ENCODE results near the gene MPPED2. TPM values are rescaled to one million over a fixed set of nuclear protein-coding genes. Genes with fewer than 3 reads are reported as not detected.

The MPPED2 gene
- total RNA-seq, 1 experiment from 2014 or later = 4.7 TPM

DNA sequence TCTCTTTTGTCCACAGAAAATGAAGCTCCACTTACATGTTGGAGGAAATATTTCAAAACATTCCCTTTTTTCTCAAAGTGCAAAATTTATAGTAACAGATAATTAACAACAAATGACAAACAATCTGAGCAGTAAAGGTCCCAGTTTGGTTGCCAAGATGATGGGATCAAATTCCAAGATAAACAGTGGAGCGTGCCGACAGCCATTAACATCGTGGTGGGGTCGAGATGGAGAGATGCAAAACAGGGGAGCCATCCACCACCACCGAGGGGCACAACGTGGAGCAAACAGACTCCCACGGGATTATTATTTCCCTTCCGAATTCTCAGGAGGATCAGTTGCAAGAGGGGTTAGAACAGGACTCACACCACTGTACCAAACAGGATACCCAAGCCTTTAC is 17.2 kb downstream of the MPPED2 start:
- Mint-ChIP-seq H3K4me3 (no peak overlapping the region), H3K9me3 (peaks cover 2% of the 10 kb centered on the region in 2 experiments; a peak in 3 of 5 replicates), H3K27me3 (ENCODE audit: low read depth) (peaks cover 2% of the 10 kb centered on the region; the same call in 1 of the 2 replicates), H3K36me3 (ENCODE audit: insufficient read depth in 1 of 3, low read depth in 3 of 3) (peaks cover 4% of the 10 kb centered on the region in 3 experiments; a peak in 4 of 7 replicates), H3K4me1 (peaks cover 43 to 46% of the 10 kb centered on the region in 2 experiments), H3K27ac (no peak overlapping the region)
- no peak overlapping the region for H3K18ac ChIP-seq (ENCODE audit: insufficient read length, low read depth, low read length)
- H3K79me1 ChIP-seq (ENCODE audit: insufficient read depth, low read depth, low read length, poor library complexity, severe bottlenecking) = no peaks in the 10 kb centered on the region
- no peak overlapping the region for H3K23ac ChIP-seq (ENCODE audit: insufficient read length, low read depth, low read length)
- no peak overlapping the region for H3K56ac ChIP-seq (ENCODE audit: insufficient read length, low read depth, low read length)
- H4K8ac ChIP-seq (replicated peaks; ENCODE audit: insufficient read length, low read depth, low read length) = no peak overlapping the region
- H2BK12ac ChIP-seq (ENCODE audit: insufficient read length, low read depth, low read length) = no peak overlapping the region
- no peak for DNase-seq
- no peak overlapping the region for H2BK15ac ChIP-seq (ENCODE audit: low read depth, low read length)
- no peak overlapping the region for H2AFZ ChIP-seq (ENCODE audit: low read length)
- no peaks in the 10 kb centered on the region for H3K9me3 ChIP-seq (ENCODE audit: control insufficient read depth, low read depth, low read length)
- TF ChIP-seq, protein P1, sequence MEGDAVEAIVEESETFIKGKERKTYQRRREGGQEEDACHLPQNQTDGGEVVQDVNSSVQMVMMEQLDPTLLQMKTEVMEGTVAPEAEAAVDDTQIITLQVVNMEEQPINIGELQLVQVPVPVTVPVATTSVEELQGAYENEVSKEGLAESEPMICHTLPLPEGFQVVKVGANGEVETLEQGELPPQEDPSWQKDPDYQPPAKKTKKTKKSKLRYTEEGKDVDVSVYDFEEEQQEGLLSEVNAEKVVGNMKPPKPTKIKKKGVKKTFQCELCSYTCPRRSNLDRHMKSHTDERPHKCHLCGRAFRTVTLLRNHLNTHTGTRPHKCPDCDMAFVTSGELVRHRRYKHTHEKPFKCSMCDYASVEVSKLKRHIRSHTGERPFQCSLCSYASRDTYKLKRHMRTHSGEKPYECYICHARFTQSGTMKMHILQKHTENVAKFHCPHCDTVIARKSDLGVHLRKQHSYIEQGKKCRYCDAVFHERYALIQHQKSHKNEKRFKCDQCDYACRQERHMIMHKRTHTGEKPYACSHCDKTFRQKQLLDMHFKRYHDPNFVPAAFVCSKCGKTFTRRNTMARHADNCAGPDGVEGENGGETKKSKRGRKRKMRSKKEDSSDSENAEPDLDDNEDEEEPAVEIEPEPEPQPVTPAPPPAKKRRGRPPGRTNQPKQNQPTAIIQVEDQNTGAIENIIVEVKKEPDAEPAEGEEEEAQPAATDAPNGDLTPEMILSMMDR (conservative IDR thresholded peaks at IDR 0.05) = no peak
- no peak overlapping the region for H3K4me2 ChIP-seq (ENCODE audit: insufficient read depth, insufficient read length, low read length)
- H3T11ph ChIP-seq (ENCODE audit: low read length) = no peak overlapping the region
- peaks cover 16% of the 10 kb centered on the region for H3K4me1 ChIP-seq (ENCODE audit: insufficient read depth, low read length)
- no peaks in the 10 kb centered on the region for H3K79me2 ChIP-seq (ENCODE audit: insufficient read depth, low read length)
- no peak overlapping the region for H2AK5ac ChIP-seq (ENCODE audit: insufficient read length, low read length)
- no peak overlapping the region for H3K14ac ChIP-seq (ENCODE audit: insufficient read depth, low read length)
- H3K9ac ChIP-seq (ENCODE audit: extremely low read depth, insufficient read length, low read length) = no peak overlapping the region
- no peak overlapping the region for H2BK5ac ChIP-seq (ENCODE audit: insufficient read length, low read length)
- no peak overlapping the region for H2BK20ac ChIP-seq (ENCODE audit: low read depth, low read length, poor library complexity, severe bottlenecking)
- no peak overlapping the region for H3K27ac ChIP-seq (ENCODE audit: insufficient read length, low read depth, low read length)
- H4K20me1 ChIP-seq (ENCODE audit: control insufficient read depth, insufficient read depth, insufficient read length) = no peaks in the 10 kb centered on the region
- no peak overlapping the region for H2BK120ac ChIP-seq (ENCODE audit: low read depth, low read length, poor library complexity, severe bottlenecking)
- H4K5ac ChIP-seq (ENCODE audit: insufficient read length, low read depth, low read length) = no peak overlapping the region
- H3K4ac ChIP-seq (ENCODE audit: low read depth, low read length) = no peak overlapping the region
- WGBS (ENCODE audit: extremely low coverage, insufficient read length, low lambda C conversion rate) = no CpG with 5 or more reads among the region's 8 CpGs
- no peaks in the 10 kb centered on the region for H3K27me3 ChIP-seq (ENCODE audit: insufficient read depth, low read length)
- H4K91ac ChIP-seq (ENCODE audit: insufficient read length, low read depth, low read length) = no peak overlapping the region
- H3K23me2 ChIP-seq (ENCODE audit: insufficient read length, low read depth, low read length, poor library complexity, severe bottlenecking) = no peaks in the 10 kb centered on the region

Data from H9 (cell line).